Measurements from ENCODE around the gene ALKBH7. TPM values are rescaled to one million over a fixed set of nuclear protein-coding genes. Genes with fewer than 3 reads are reported as not detected.
A peak's percentile ranks its signal among the peaks of the same experiment; 100 is the strongest.

ALKBH7 gene
- total RNA-seq, 4 donors from 2014 or later, result 34.0 to 85.3 (median 50.4) TPM

DNA sequence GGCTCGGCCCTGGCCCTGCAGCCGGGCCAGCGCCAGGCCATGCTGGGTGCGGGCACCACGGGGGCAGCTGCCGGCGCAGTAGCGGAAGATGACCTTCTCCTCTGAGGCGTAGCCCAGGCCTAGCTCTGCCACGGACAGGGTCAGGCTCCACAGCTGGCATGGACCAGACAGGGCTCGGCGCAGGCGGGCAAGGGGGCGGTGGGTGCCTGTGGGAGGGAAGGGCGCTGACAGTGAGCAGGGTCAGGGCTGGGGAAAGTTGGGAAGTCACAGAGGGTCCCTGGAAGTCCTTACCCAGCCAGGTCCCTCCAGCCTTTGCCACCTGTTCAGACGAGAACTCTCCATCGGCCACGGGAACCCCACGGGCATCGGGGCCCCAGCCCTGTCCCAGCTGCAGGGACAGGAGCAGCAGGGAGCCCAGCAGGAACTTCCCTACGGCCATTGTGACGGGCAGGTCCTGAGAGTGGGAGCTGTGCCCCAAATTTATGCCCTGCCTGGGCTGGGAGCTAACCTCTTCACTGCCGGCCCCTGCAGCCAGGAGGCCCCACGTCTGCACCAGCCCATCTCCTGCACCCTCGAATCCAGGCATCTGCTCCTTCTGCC lies 2.9 kb downstream of the ALKBH7 start, which contains the start of gene PSPN:
Gene PSPN, minus strand, starts transcription at position 523 of the 600 bp plus-strand sequence. Its CDS starts 84 bp downstream, at position 439.
- 69 to 74% methylated on average over 7 to 10 of the region's 25 CpGs for WGBS, 2 donors
- Histone ChIP-seq H3K27me3 (no peaks in the 10 kb centered on the region), H3K27ac (peak within 1 kb of the TSS in 2 of 4 donors; percentile 9 to 17), H3K4me3 (no peak within 1 kb of the TSS), H3K4me1 (peaks cover 8 to 45% (median 13%) of the 10 kb centered on the region in 3 donors), H3K36me3 (peaks cover 8 to 44% (median 11%) of the 10 kb centered on the region in 3 donors), H3K9me3 (no peaks in the 10 kb centered on the region)
- intact Hi-C loops (cut with DNase I), result no loop called here
- TF ChIP-seq, protein P1, sequence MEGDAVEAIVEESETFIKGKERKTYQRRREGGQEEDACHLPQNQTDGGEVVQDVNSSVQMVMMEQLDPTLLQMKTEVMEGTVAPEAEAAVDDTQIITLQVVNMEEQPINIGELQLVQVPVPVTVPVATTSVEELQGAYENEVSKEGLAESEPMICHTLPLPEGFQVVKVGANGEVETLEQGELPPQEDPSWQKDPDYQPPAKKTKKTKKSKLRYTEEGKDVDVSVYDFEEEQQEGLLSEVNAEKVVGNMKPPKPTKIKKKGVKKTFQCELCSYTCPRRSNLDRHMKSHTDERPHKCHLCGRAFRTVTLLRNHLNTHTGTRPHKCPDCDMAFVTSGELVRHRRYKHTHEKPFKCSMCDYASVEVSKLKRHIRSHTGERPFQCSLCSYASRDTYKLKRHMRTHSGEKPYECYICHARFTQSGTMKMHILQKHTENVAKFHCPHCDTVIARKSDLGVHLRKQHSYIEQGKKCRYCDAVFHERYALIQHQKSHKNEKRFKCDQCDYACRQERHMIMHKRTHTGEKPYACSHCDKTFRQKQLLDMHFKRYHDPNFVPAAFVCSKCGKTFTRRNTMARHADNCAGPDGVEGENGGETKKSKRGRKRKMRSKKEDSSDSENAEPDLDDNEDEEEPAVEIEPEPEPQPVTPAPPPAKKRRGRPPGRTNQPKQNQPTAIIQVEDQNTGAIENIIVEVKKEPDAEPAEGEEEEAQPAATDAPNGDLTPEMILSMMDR (IDR thresholded peaks at IDR 0.05), result no peak
- no peak for TF ChIP-seq POLR2A (IDR thresholded peaks at IDR 0.05)
- no peak for DNase-seq

DNA sequence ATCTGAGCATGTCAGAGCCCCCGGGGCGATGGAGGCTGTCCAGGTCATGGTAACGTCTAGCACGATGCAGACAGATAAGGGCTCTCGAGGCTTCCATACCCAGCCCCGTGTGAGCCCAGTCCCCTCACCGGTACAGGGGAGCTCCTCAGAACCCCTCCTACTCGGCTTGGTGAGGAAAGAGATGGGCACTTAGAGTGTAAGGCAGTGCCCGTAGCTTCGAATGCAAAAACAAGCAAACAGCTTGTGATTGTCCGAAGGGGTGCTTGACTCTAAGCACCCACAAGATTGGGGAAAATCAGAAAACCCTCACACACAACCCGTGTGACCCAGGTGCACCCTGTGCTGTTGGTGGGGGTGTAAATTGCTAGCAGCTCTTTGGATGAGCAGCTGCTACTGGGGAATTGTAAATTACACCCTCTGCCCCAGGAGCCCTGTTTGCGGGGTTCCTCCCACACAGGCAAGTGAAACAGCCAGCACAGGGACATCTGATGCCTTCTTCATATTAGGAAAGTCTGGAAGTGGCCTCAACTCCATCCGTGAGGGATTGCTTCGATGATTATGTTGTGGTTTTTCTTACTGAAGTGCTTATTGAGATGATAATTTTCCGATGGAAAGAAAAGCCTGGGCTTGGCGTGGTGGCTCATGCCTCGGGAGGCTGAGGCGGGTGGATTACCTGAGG lies 4.1 kb downstream of the ALKBH7 start:
- H3K4me1 ChIP-seq, result peaks cover 8 to 41% (median 12%) of the 10 kb centered on the region in 3 donors
- no peak overlapping the region for H3K4me3 ChIP-seq
- peak overlapping the region in 2 of 4 donors; percentile 9 to 17 for H3K27ac ChIP-seq
- 49 to 73% methylated on average over 7 to 19 of the region's 19 CpGs for WGBS, 2 donors
- no peak for TF ChIP-seq POLR2A (IDR thresholded peaks at IDR 0.05)
- TF ChIP-seq, protein P1 (IDR thresholded peaks at IDR 0.05), result no peak
- H3K9me3 ChIP-seq, result no peaks in the 10 kb centered on the region
- DNase-seq, result no peak
- H3K27me3 ChIP-seq, result no peaks in the 10 kb centered on the region
- H3K36me3 ChIP-seq, result peaks cover 20 to 55% (median 23%) of the 10 kb centered on the region in 3 donors
- intact Hi-C loops (cut with DNase I), result no loop called here

DNA sequence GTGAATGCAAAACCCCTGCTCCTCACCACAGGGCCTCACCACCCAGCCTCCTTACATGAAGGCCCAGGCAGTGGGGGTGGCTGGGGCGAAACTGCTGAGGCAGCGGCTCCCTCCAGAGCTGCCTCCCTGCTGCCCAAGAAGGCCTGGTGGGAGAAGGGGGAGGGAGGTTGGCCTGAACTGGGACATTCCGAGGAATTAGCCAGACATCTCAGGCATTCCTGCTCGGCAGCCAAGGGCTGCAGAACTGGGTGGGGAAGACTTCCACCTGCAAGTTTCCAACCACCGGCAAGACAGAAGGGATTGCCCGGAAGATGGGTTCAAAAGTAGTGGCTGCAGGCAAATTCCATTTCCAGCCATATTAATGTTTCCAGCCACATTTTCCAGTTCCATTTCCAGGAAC lies 5.4 kb downstream of the ALKBH7 start:
- Histone ChIP-seq H3K27ac (peak overlapping the region in 1 of 4 donors; percentile 50), H3K4me1 (peaks cover 8 to 34% (median 8%) of the 10 kb centered on the region in 3 donors), H3K36me3 (peaks cover 27 to 69% (median 28%) of the 10 kb centered on the region in 3 donors), H3K4me3 (no peak overlapping the region), H3K27me3 (no peaks in the 10 kb centered on the region), H3K9me3 (no peaks in the 10 kb centered on the region)
- DNase-seq, result no peak
- WGBS, 2 donors, result 36 to 40% methylated on average over 3 to 6 of the region's 6 CpGs
- intact Hi-C loops (cut with DNase I), result no loop called here
- no peak for TF ChIP-seq POLR2A (IDR thresholded peaks at IDR 0.05)

DNA sequence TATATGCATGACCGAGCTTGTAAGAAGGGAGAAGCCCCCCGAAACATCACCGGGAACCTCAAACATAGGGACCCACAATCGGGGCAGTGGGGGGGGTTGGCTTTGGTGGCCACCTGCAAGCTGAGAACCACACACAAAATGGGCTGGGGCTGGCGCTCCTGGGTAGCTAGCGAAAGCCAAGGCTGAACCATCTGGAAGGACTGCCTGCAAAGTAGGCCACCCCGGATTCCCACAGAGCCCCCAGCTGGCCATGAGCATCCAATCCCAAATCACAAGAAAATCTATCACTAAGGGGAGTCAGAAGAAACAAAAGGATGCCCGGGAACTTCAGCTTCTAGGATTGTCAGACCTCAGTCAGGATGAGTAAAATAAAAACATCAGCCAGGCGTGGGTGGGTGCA lies 5.9 kb downstream of the ALKBH7 start:
- H3K36me3 ChIP-seq, result peaks cover 32 to 74% (median 32%) of the 10 kb centered on the region in 3 donors
- TF ChIP-seq, protein P1 (IDR thresholded peaks at IDR 0.05), result no peak
- TF ChIP-seq POLR2A (IDR thresholded peaks at IDR 0.05), result no peak
- no peaks in the 10 kb centered on the region for H3K9me3 ChIP-seq
- H3K4me1 ChIP-seq, result peaks cover 7 to 32% (median 7%) of the 10 kb centered on the region in 3 donors
- H3K27ac ChIP-seq, result peak overlapping the region in 1 of 4 donors; percentile 50
- 69 to 77% methylated on average over 3 to 6 of the region's 9 CpGs for WGBS, 2 donors
- DNase-seq, result no peak
- no peaks in the 10 kb centered on the region for H3K27me3 ChIP-seq
- no peak overlapping the region for H3K4me3 ChIP-seq
- intact Hi-C loops (cut with DNase I), result no loop called here

DNA sequence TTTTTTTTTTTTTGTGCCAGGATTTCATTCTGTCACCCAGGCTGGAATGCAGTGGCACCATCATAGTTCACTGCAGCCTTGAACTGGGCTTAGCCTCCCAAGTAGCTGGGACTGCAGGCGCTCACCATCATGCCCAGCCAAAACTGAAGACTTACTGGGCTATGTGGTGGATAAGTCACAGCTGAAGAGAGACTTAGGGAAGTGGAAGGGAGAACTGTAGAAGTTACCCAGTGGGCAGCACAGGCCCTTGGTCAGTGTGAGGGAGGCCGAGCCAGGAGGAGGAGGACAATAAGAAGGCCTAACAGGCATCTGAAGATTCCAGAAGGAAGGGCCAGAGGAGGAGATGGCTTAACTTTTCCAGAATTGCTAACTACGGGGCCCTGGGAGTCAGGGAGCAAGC lies 7.2 kb downstream of the ALKBH7 start:
- Histone ChIP-seq H3K27ac (no peak overlapping the region), H3K27me3 (no peaks in the 10 kb centered on the region), H3K4me3 (no peak overlapping the region), H3K36me3 (peaks cover 37 to 80% (median 40%) of the 10 kb centered on the region in 3 donors), H3K9me3 (no peaks in the 10 kb centered on the region), H3K4me1 (peaks cover 0 to 21% (median 0%) of the 10 kb centered on the region in 3 donors)
- TF ChIP-seq POLR2A (IDR thresholded peaks at IDR 0.05), result no peak
- TF ChIP-seq, protein P1 (IDR thresholded peaks at IDR 0.05), result no peak
- intact Hi-C loops (cut with DNase I), result no loop called here
- DNase-seq, result no peak
- 94 to 100% methylated on average over 2 to 3 of the region's 3 CpGs for WGBS, 2 donors
